NCI-H2196 (cell line): ENCODE measurements around the gene PPP1R14D.
A peak's percentile ranks its signal among the peaks of the same experiment; 100 is the strongest.

Source experiments
- DNase-seq: peaks from one replicate; lab custom pipeline; 2025; ENCODE audit not compliant: unreplicated experiment; lab: John Stamatoyannopoulos, UW

PPP1R14D gene

DNA sequence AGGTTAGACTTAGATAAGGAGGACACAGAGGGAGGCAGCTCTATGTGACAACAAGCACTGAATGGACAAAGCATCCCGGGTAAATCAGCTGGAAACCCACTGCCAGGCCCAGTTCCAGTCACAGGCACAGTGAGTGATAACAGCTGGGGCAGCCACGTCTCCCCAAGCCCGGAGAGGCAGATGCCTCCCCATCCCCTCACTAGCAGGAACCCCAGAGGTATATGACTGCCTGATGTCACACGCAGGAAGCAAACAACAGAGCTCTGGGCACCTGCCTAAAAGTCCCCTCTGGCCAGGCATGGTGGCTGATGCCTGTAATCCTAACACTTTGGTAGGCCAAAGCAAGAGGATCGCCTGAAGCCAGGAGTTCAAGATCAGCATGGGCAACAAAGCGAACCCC is 40.5 kb downstream of the PPP1R14D start:
- no peak for DNase-seq

DNA sequence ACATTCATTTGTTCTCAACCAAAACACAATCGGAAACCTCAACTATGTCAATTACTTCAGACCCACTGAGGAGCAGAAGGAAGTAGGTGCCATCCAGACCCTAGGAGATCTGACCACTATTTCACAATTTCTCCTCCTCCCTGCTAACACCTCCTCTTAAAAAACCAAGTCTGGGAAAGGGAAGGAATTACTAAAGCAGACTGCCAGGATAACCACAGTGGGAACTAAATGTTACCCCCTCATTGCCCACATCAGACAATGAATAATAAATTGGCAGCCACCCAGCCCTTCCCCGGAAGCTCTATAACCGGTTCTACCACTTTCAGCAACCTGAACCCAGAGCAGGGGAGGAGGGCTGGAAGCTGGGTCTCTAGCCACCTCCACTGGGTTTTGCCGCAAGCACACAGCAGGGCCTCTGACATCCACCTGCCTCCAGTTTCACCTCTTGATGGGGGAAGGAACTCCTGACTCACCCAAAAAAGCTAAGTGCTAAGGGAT is 41.1 kb downstream of the PPP1R14D start:
- peak; percentile 76 for DNase-seq

DNA sequence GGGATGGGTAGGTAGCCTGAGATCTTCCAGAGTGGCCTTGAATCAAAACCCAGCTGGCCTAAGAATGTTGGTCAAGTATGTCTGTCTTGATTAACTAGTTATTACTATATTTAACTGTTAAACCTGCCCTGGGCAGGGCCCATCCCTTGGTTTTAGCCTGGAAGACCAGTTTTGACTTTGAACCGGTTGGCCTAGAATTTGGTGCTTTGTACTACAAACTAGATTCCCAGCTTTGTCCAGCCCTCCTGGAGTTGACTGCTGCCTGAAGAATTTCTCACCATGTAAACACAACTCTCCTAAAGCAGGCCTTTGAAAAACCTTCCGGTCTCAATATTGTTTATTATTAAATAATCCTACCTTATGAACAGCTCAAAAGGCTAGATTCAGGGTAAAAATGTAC is 42.7 kb downstream of the PPP1R14D start:
- DNase-seq, result no peak

DNA sequence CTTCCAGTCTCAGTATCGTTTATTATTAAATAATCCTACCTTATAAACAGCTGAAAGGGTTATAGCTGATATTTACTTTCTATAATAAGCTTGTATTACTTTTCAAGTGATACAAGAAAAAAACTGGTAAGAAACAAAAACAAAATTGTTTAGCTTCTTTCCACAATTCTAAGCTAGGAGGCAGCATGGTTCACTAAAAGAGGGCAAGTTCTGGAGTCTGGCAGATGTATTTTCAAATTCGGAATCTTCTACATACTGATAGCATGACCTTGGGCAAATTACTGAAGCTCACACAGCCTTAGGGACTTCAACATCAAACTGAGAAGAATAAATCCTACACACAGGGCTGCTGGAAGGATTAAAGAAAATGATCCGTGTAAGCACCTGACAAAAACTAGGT is 43.3 kb downstream of the PPP1R14D start:
- peak; percentile 6 for DNase-seq

GRCh38 chr15:40782609-40783227 is 45.8 kb downstream of the PPP1R14D start:
- DNase-seq, result peak; percentile 76

DNA sequence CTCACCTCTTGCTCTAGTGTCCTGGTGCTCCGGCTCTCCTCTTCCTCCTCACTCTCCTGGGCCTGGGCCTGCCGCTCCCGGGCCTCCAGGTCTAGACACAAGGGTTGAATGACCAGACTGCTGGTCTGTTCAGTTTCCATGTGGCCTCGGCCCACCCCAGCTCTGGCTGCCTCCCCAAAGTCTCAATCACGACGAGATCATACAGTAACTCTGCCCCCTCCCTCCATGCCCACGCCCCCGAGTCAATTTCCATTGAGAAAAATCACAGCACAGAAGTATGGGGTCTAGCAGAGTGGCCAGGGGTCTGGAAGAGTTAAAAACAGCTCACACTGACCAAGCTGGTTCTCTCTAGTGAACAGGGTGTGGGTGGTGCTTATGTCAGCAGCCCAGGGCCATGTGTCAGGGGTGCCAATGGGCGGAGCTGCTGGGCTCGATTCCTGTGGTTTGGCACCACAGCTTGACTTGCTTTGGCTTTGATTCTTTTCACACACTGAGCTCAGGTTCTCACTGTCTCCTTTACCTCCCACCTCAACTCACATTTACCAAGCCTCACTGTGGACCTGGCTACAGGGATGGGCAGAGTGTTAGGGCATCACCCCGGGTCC is 51.9 kb downstream of the PPP1R14D start:
- DNase-seq, result peak; percentile 58

DNA sequence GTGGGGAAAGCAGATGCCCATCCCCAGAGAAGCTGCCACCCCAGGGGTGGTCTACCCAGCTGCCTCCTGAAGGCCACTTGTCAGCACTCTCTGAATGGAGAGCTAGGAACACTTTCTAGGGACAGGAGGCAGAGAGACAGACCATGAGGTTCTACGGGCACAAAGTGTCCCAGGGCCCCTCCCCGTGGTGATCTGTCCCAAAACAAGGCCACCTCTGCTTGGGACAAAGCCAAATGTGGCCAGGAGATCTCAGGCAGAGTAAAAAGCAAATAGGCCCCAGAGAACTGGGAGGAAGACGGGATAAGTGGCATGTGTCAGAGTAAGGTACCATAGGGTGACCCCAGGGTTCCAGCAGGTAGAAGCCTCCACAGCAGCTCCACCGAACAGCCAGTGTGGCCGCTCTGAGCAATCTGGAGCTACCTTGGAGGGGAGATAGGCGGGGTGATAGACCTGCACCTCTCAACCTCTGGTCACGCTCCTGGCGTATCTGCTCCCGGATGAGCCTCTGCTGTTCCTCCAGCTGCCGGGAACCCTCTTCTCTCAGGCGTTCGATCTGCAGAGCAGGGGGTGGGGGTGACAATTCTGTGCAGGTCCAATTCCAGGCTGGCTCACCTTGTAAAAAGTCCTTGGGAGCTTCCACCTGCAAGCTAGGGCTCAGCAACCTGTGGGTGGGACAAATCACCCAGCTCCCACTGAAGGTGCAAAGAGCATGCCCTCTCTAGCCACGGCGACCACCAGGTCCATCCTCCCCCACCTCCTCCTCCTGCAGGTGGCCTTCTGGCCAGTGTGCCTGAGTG is 52.6 kb downstream of the PPP1R14D start:
- DNase-seq, result no peak

- DNase-seq, result no peak
These were observed 53.5 kb downstream of the PPP1R14D start for GRCh38 chr15:40775007-40775406.

- no peak for DNase-seq
These were observed 54.6 kb downstream of the PPP1R14D start for GRCh38 chr15:40773902-40774301.

DNA sequence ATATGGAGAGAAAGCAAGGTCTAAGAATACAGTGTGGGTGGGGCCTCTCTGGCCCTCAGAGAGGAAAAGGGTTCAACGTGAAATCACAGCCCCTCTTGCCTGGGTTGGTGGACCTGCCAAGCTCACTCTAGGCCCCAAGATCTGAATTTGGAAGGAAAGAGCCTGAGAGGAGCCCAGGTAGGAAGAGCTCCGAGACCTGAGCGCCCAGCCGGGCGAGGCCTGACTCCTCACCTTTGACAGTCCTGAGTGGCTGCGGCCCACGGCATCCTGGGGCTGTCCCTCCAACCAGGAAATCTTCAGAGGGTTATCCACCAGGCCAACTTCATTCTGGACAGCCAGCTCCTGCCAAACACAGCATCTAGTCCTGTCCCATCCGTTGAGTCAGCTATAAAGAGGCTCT is 55.0 kb downstream of the PPP1R14D start:
- no peak for DNase-seq

DNA sequence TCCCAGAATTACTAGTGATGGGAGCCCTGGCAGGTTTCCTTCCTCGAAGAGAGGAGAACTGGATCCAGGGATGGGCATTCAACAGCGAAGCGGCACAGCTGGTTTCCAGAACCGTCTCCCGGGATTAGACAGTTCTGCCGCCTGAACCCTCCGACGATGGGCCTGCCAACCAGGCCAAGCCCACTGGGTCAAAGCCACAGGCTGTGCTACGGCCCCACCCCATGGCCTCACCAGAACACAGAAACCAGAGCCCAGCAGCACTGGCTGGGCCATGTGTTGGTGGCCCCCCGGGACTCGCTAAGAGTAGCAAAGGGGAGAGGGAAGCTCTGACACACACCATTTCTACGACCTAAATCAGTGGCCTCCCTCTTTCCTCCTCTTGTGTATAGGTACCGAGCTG is 56.5 kb downstream of the PPP1R14D start:
- no peak for DNase-seq

- DNase-seq, result no peak
These were observed 57.3 kb downstream of the PPP1R14D start for GRCh38 chr15:40771242-40771641.

DNA sequence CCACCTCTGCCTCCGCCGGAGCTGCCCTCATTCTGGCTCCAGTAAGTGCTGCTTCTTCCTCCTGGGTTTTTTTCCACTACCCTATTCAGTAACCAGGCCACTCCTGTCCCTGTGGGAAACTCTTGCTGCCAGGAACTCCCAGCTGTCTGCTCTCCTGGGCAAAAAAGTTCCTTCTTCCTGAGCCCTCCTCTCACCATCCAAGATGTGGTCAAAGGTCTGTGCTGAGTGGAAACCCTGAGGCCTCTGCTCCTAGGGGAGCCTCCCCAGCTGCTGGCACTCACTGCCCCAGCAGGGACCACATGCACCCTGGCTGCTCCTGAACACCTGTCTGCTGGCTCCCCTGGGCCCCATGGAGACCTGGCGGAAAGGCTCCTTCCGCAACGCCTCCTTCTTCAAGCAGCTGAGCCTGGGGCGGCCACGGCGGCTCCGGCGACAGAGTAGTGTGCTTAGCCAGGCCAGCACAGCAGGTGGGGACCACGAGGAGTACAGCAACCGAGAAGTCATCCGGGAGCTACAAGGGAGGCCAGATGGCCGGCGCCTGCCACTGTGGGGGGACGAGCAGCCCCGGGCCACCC is 58.3 kb downstream of the PPP1R14D start:
- DNase-seq, result peak; percentile 22

GRCh38 chr15:40769274-40770146 is 59.0 kb downstream of the PPP1R14D start, which contains the start of gene C15orf62:
Gene C15orf62, plus strand, starts transcription at chr15:40769980. Its CDS starts 516 bp downstream, at chr15:40770496.
- DNase-seq, result peak; percentile 47

DNA sequence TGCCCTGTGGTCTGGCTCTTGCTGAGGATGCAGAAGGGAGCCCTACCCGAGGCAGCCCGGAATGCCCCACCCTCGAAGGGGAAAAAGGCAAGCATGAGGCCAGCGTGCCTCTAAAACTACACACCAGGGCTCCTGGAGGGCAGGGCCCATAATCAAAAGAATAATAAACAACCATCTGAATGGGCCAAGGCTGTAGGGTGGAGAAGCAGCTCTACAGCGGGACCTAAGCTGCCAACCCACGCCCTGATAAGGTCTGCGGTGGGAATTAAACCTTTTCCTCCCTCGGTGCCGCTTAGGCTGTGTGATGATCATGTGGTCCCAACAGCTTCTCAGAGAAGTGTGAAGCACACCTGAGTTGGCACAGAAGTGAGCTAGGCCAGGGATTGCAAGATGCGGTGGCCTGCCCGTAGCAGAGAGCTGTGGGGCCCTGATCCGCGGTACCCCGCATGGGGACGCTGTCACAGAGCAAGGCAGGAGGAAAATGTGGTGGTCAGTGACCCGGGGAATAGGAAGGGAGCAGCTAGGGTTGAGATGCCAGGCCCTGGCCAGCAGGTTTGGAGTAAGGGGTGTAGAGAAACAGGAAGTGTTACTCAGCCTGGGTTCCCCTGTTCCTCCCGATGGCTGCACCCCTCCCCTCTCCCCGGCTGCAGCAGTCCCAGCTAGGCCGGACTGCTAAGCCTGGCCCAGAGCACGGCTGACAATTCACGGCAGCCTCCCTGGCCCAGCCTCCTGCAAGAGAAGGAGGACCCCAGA is 59.8 kb downstream of the PPP1R14D start:
- DNase-seq, result no peak

DNA sequence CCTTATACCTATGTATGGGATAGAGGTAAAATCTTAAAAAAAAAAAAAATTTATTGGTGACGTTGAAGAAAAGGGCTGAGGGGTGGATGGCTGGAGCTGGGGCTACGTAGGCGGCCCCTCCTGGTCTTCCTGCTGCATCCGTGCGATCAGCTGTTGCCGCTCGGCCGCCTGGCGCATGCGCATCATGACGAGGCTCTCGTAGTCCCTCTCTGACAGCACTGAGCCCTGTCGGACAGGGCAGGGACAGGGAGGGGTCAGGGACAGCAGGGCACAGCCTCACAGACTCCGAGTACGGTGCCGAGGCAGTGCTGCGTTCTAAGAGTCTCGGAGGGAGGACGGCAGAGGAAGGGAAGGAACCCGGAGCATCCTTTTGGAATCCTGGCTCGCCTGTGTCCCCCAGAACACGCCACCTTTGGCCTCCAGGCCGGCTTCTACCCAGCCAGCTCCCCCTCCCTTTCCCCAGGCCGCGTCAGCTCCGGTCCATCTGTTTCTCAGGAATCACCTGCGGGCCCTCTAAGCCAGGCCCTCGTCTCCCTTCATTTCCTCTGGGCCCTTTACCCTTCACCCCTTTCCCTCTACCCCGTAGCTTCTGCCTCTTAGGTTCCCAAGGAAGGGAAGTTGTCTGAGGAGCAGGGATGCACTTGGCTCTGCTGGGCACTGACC is 60.5 kb downstream of the PPP1R14D start:
- DNase-seq, result no peak

DNA sequence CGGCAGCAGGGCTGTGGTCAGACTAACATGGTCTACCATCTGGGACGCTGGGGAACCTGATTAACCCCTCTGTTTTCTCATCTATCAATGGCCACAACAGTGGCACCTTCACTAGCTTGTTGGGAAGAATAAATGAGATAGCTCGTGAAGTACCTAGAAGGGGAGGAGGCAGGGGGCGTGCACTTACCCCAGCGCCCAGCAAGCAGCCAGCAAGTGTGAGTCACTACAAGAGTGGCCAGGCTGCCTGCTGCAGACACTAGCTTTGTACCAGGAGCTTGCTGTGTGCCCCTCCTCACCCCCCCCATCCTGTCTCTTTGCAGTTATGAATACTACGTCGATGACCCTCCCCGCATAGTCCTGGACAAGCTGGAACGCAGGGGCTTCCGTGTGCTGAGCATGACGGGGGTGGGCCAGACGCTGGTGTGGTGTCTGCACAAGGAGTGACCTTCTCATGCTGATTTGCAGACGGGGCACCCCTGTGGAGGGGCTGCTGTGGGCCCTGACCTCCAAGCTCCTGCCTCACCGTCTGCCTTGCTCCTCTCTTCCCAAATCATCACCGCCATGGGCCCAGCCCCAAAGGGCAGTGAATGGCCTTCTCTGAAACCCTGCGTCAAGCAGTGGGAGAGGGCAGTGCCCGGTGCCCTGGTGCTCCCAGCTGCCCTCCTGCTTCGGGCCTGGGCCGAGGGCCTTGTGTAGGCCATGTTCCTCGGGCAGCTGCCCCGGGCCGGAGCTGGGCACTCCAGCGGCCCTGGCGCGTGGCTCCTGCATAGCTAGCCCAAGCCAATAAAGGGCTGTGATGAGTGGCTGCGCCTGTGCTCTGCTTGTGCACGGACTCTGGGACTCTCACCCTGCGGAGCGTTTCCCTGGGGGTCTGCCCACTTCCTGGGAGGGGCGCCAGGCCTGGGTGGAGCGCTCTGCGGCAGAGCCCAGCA is 61.3 kb downstream of the PPP1R14D start:
- no peak for DNase-seq

DNA sequence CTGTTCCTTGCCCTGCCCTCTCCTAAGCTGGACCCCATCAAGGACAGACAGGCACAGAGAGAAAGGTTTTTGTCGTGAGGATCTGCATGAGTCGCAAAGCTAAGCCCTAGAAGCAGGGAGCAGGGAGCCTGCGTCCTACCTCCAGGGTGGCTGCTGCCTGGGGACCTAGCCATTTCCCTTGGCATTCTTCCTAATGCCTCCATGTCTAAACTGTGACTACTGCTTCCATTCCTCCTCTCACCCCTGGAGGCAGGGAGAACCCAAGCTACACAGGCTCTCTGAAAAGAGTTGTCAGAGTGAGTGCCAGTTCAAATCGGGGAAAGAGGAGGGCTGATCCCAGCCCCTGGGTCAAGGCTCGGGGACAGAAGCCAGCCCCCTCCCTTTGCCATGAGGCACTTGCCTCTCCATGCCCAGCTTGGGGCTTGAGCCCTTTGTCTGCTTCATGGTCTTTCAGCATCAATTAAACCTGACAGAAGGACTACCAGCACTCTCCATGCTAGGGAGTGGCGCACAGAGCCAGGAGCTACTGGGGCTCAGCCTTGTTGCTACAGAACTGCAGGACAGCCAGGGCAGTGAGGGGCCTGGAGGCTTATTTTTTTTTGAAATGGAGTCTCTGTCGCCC is 62.2 kb downstream of the PPP1R14D start:
- DNase-seq, result no peak
